ENCODE results near the gene SOX6.
A peak's percentile ranks its signal among the peaks of the same experiment; 100 is the strongest.

Gene SOX6

GRCh38 chr11:16262645-16262955 lies 93.7 kb downstream of the SOX6 start:
- no peak for DNase-seq

GRCh38 chr11:16261836-16262644 lies 94.3 kb downstream of the SOX6 start:
- DNase-seq = peak; percentile 79

GRCh38 chr11:16252373-16252772 lies 104.0 kb downstream of the SOX6 start:
- peak; percentile 4 for DNase-seq

- no peak for DNase-seq
Observed at GRCh38 chr11:16248248-16248647, 108.1 kb downstream of the SOX6 start.

DNA sequence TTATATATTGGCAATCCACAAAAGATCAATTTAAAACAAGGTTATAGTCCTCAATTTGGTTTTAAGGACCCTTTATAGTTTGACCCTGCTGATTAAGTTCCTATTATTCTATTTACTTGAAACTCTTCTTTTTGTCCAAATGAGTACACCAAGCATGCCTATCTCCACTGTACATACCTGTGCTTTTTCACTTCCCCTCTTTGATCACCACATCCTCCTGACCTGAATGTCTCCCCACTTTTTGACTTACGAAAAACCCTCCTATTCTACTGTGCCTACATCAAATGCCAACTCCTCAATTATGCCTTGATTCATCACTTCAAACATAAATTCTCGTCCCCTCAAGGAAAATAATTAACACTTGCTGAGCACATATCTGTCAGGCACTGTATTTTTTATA lies 113.5 kb downstream of the SOX6 start:
- no peak for DNase-seq

DNA sequence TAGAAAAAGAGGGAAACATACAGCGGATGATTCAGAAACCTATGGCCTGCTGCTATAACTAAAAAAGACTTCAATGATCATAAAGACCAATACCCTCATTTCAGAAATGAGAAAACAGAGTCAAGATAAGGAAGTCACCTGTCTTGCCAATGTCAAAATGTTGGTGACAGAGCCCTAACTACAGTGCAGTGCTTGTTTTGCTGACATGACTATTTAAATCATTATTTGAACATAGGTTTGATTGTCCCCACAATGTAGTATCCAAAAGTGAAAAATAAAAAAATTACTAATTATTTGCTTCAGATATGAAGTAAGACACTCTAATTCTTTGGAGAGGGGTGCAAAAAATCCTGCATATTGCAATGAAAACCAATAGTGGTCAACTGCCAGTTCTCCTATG lies 115.7 kb downstream of the SOX6 start:
- DNase-seq = no peak

- DNase-seq = no peak
Observed at GRCh38 chr11:16239141-16240105, 116.9 kb downstream of the SOX6 start.

GRCh38 chr11:16226245-16226644 lies 130.1 kb downstream of the SOX6 start:
- DNase-seq = peak; percentile 45

DNA sequence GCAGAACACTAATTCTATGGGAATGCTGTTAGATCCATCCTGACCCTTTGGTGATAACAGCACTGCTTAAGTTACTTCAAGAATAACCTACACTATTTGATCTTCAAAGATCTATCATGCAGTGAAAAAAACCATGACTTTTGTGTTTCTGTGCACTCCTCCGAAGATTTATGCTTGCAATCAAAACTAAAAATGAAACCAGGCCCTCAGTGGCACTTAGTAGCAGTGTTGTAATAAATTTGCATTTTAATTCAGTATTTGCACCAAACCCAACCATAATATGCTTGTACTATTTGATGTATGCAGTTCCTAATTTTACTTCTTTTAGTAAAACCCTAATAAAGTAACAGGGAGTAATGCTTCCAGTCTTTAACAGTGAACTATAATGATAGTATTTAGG lies 130.7 kb downstream of the SOX6 start:
- no peak for DNase-seq

DNA sequence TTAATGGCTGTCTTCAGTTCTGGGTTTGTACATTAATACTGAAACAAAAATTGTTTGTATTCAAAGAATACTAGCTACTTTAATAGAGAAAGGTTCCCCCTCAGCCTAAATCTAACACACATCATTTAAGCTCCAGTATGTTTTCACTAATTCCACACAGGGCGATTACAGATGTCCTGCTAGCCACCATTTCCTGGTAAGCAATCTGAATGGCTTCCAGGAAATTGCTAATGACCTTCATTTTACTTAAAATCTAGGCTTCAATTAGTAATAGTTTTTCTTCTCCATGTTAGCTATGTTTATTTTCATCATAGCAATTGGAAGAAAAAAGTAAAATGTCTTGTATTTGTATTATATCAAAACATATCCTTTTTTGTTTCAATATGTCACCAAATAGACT lies 132.8 kb downstream of the SOX6 start:
- no peak for DNase-seq

- no peak for DNase-seq
Observed at GRCh38 chr11:16217631-16218030, 138.7 kb downstream of the SOX6 start.

DNA sequence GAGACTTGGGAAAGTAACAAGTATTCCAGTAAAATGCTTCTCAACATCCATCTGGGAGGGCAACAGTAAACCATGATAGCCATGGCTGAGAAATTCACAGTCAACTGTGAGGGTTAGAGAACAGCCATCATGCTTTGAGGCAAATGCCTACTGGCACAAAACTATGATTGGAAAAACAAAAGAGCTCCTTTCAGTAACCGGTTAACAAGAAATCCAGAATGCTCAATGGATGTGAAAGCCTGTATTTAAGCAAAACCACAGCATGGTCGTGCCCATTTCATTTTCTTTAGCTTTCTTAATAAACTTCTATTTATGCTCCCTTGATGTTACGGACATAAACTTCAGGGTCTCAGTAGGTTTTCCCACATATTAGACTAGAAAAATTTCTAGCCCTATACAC lies 139.5 kb downstream of the SOX6 start:
- no peak for DNase-seq

- no peak for DNase-seq
Observed at GRCh38 chr11:16215352-16215751, 141.0 kb downstream of the SOX6 start.

GRCh38 chr11:16211407-16211806 lies 144.9 kb downstream of the SOX6 start:
- DNase-seq = no peak

GRCh38 chr11:16204261-16204660 lies 152.1 kb downstream of the SOX6 start:
- no peak for DNase-seq

DNA sequence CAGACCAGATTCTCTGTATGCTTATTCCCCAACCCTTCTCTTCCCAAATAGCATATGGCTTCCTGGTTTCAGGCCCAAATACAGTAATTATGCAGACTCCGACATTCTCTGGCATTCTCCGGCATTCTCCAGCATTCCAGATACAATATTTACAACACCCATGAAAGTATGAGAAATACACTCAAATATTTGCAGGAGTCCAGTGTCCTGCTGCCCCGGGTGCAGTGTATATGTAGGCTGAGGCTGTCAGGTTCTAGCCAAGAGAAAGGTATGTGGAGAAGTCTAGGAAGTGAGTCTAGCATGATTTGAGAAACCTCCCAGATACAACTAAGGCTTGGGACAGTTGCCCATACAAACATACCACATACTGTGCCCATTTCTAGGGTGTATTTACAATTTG lies 160.7 kb downstream of the SOX6 start:
- DNase-seq = no peak

DNA sequence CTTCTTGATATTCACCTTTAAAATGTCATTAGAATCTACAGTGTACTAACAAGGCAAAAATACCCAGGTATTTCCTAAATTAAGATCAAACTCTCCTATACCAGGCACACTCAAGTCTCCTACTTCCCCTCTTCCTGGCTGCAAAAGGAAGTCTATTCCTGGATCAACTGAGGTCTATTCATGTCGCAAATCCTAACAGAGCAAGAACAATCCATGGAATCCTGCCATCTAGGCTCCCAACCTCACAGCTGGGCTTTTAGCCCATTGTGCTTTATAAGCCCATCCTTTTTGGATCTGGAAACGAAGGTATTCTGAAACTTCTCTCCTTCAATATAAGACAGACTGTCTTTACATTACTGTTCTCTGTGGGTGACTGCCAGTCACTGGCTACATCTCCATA lies 161.8 kb downstream of the SOX6 start:
- DNase-seq = no peak

- no peak for DNase-seq
Observed at GRCh38 chr11:16193897-16194381, 162.4 kb downstream of the SOX6 start.

GRCh38 chr11:16191868-16192240 lies 164.5 kb downstream of the SOX6 start:
- DNase-seq = no peak

DNA sequence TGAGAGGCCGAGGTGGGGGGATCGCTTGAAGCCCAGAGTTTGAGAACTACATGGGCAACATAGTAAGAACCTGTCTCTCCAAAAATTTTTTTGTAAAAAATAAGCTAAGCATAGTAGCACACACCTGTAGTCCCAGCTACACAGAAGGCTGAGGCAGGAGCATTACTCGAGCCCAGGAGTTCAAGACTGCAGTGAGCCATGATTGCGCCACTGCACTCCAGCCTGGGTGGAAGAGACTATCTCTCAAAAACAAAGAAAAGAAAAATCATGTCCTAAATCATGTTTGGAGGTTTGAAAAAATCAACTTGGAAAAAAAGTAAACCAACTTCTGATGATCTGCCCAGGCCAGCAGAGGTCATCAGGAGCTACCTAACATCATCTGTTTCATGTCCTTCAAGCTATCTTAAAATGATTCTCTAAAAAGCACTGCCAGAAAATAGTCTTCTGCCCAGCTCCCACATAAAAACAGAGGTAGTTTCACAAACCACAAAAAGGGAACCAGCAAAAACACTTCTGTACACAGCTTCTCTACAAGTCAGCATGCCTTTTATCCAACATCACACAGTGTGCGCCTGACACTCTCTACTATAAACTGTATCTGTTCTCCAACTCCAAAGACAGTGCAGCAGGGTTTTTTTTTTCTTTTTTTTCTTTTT lies 165.0 kb downstream of the SOX6 start:
- no peak for DNase-seq

GRCh38 chr11:16186680-16187079 lies 169.7 kb downstream of the SOX6 start:
- no peak for DNase-seq

DNA sequence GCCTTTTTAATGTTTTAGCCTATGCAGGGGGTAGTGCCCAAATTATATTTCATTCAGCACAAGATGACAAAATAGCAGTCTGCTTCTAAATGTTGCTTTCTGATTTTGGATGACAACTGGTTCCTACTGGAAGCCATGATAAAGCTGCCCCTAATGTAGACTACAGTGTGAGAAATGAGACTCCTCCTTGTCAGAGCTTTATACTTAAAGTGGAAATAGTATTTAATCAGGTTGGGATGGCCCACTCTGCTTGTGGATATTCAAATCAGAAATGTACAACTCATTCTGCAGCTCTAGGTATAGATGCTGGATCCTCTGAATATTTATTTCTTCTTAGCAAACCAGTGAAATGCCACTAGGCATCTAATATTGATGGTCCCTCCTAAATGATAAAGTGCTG lies 171.3 kb downstream of the SOX6 start:
- no peak for DNase-seq

GRCh38 chr11:16184588-16184987 lies 171.8 kb downstream of the SOX6 start:
- peak; percentile 71 for DNase-seq

DNA sequence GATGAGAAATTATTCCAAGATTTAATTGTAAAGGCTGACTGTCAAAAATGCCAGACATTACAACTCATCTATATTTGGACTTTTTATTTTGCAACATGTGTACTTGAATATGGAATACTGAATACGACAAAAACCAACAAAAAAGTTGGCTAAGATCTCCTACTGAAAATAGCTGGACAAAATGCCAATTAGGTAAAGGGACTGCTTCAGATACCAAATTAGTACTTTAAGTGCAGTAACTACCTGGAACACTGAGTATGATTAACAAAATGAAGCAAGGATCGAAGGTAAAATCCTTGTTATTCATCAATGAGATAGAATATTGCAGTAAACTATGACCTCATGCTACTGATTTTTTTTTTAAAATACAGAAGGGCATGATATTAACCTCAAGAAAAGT lies 173.8 kb downstream of the SOX6 start:
- no peak for DNase-seq
